CD4-positive, alpha-beta T cell (primary cell): ENCODE results near the gene GNE. TPM values are rescaled to one million over a fixed set of nuclear protein-coding genes. Genes with fewer than 3 reads are reported as not detected.
"Not testable (repeated sequence)": the region's sequence is repeated elsewhere in the genome, so short reads cannot be mapped to it uniquely, and the experiment has no call there.

ENCODE experiments used
- ATAC-seq: fragments of 200-7000 bp; cut with Tn5 transposase; one replicate; pipeline ENCODE4 v1.10.0; 2022; ENCODE audit warnings: mild to moderate bottlenecking; ENCODE audit not compliant: poor library complexity
- CTCF ChIA-PET: fragments of 350-600 bp; sonication (Branson Sonifier 250); formaldehyde crosslinking; loops from one replicate; lab custom pipeline; 2021; ENCODE audit warnings: antibody characterized with exemption, inconsistent platforms; lab: Charles Lee
- POLR2A ChIA-PET: fragments of 350-600 bp; sonication (Branson Sonifier 250); formaldehyde crosslinking; loops from one replicate; lab custom pipeline; 2021; ENCODE audit warnings: antibody characterized with exemption, inconsistent platforms; lab: Charles Lee
- DNase-seq, 14 experiments: peaks; one replicate each; pipeline ENCODE4 v3.0.0-alpha.2; 2013 to 2020; ENCODE audit warnings: mixed read lengths in 2 of 14
- H3K27ac ChIP-seq, 2 donors: one replicate each; pipeline versions ENCODE4 v1.5.1 to v1.7.0; 2013; ENCODE audit warnings: low read length in 2 of 2, low read depth in 1 of 2, mild to moderate bottlenecking in 1 of 2
- H3K27me3 ChIP-seq, 2 experiments: 1 replicate in 1 of 2; 2 replicates in 1 of 2; pipeline versions ENCODE4 v1.6.1 to v1.7.0; 2013; ENCODE audit warnings: low read length in 2 of 2, control low read depth in 1 of 2, mild to moderate bottlenecking in 1 of 2, moderate library complexity in 1 of 2; ENCODE audit not compliant: insufficient read depth in 2 of 2, control insufficient read depth in 1 of 2
- H3K36me3 ChIP-seq: one replicate; pipeline ENCODE4 v1.6.1; 2013; ENCODE audit warnings: low read length, control low read depth; ENCODE audit not compliant: insufficient read depth
- H3K4me1 ChIP-seq: one replicate; pipeline ENCODE4 v1.6.1; 2013; ENCODE audit warnings: low read length, control low read depth; ENCODE audit not compliant: insufficient read depth
- H3K4me3 ChIP-seq: one replicate; pipeline ENCODE4 v1.5.1; 2013; ENCODE audit warnings: mild to moderate bottlenecking, low read length, moderate library complexity
- H3K9me3 ChIP-seq, 2 experiments: 1 replicate in 1 of 2; 2 replicates in 1 of 2; pipeline versions ENCODE4 v1.6.1 to v1.7.0; 2013; ENCODE audit warnings: low read length in 2 of 2, mild to moderate bottlenecking in 2 of 2, control low read depth in 1 of 2, moderate library complexity in 1 of 2; ENCODE audit not compliant: control insufficient read depth in 1 of 2, insufficient read depth in 1 of 2
- H3K27ac Mint-ChIP-seq: one replicate; pipeline ENCODE4 v1.8.0; 2020; ENCODE audit warnings: mixed read lengths
- H3K27me3 Mint-ChIP-seq: one replicate; pipeline ENCODE4 v1.8.0; 2021; ENCODE audit warnings: mixed read lengths
- H3K36me3 Mint-ChIP-seq: one replicate; pipeline ENCODE4 v1.8.0; 2021; ENCODE audit warnings: low read depth, mixed read lengths
- H3K4me1 Mint-ChIP-seq: one replicate; pipeline ENCODE4 v1.8.0; 2021; ENCODE audit warnings: low read depth, mixed read lengths
- H3K4me3 Mint-ChIP-seq: one replicate; pipeline ENCODE4 v1.8.0; 2020; ENCODE audit warnings: mild to moderate bottlenecking, mixed read lengths
- H3K9me3 Mint-ChIP-seq: one replicate; pipeline ENCODE4 v1.8.0; 2020; ENCODE audit warnings: mixed read lengths
- CTCF ChIP-seq: fragments of 200-600 bp; IDR thresholded peaks from one replicate; pipeline ENCODE4 v1.8.0; 2022; ENCODE audit warnings: antibody characterized with exemption, mild to moderate bottlenecking
- intact Hi-C, 2 experiments: fragments of 100-400 bp; cut with DNase I in 1 of 2; cut with micrococcal nuclease in 1 of 2; formaldehyde crosslinking; loops; one replicate each; pipeline versions ENCODE4 v1.15.1 to v1.9.0; 2023 to 2025; cut with DNase I, micrococcal nuclease
- total RNA-seq, 174 experiments: library from RNA in 2 of 174; stranded (reverse) in 2 of 174; gene quantifications; one replicate each; pipeline ENCODE4 v1.2.3 and lab custom pipeline; 2021 to 2026

GNE gene
- total RNA-seq, 2 experiments from 2014 or later, result 12.5 to 14.6 TPM

- intact Hi-C loops, result no loop called here
- Histone ChIP-seq H3K27me3 (no peaks in the 10 kb centered on the region), H3K27ac (no peak overlapping the region), H3K9me3 (no peaks in the 10 kb centered on the region), H3K4me1 (no peaks in the 10 kb centered on the region), H3K4me3 (no peak overlapping the region), H3K36me3 (no peaks in the 10 kb centered on the region)
- ChIA-PET POLR2A (no interaction called here), CTCF (no interaction called here)
- DNase-seq (no peak), ATAC-seq (no peak)
- no peak overlapping the region for H3K27ac Mint-ChIP-seq
- H3K9me3 Mint-ChIP-seq, result no peaks in the 10 kb centered on the region
- no peaks in the 10 kb centered on the region for H3K4me1 Mint-ChIP-seq
- H3K4me3 Mint-ChIP-seq, result no peak overlapping the region
- TF ChIP-seq CTCF, result no peak
- no peaks in the 10 kb centered on the region for H3K27me3 Mint-ChIP-seq
- H3K36me3 Mint-ChIP-seq, result no peaks in the 10 kb centered on the region
Measured at GRCh38 chr9:36177571-36177970, 80.7 kb downstream of the GNE start.

- intact Hi-C loops, H3K4me3 Mint-ChIP-seq, ATAC-seq, H3K27me3 ChIP-seq, H3K9me3 Mint-ChIP-seq, H3K4me1 Mint-ChIP-seq, DNase-seq, H3K27ac Mint-ChIP-seq, H3K27me3 Mint-ChIP-seq, H3K27ac ChIP-seq, H3K36me3 ChIP-seq, H3K9me3 ChIP-seq, H3K4me3 ChIP-seq, H3K4me1 ChIP-seq, H3K36me3 Mint-ChIP-seq: not testable (repeated sequence)
- POLR2A ChIA-PET, result interaction anchor here (1.8 kb wide), 1 partner anchor 14 kb away, joined by 4 read pairs; the partner anchor contains the start of gene CLTA
- CTCF ChIA-PET, result interaction anchor here (1.4 kb wide), 1 partner anchor 76 kb away, joined by 3 read pairs; no protein-coding TSS in a partner anchor
Measured at GRCh38 chr9:36176496-36176895, 81.8 kb downstream of the GNE start.

- H3K4me1 ChIP-seq, DNase-seq, H3K4me1 Mint-ChIP-seq, H3K27me3 ChIP-seq, H3K27ac Mint-ChIP-seq, H3K9me3 Mint-ChIP-seq, H3K36me3 ChIP-seq, H3K36me3 Mint-ChIP-seq, H3K4me3 ChIP-seq, H3K27ac ChIP-seq, H3K4me3 Mint-ChIP-seq, H3K9me3 ChIP-seq, H3K27me3 Mint-ChIP-seq, CTCF ChIA-PET, intact Hi-C loops, ATAC-seq: not testable (repeated sequence)
- POLR2A ChIA-PET, result interaction anchor here (1.8 kb wide), 1 partner anchor 15 kb away, joined by 4 read pairs; the partner anchor contains the start of gene CLTA
Measured at GRCh38 chr9:36175209-36175608, 83.0 kb downstream of the GNE start.

GRCh38 chr9:36174731-36175130 is 83.5 kb downstream of the GNE start:
- Mint-ChIP-seq H3K36me3 (no peaks in the 10 kb centered on the region), H3K9me3 (no peaks in the 10 kb centered on the region), H3K4me3 (no peak overlapping the region), H3K4me1 (no peaks in the 10 kb centered on the region), H3K27ac (no peak overlapping the region), H3K27me3 (no peaks in the 10 kb centered on the region)
- DNase-seq, result no peak
- no peak overlapping the region for H3K27ac ChIP-seq
- H3K4me1 ChIP-seq, result no peaks in the 10 kb centered on the region
- ChIA-PET POLR2A (interaction anchor here (1.8 kb wide), 1 partner anchor 16 kb away, joined by 4 read pairs; the partner anchor contains the start of gene CLTA), CTCF (no interaction called here)
- no peak for TF ChIP-seq CTCF
- no peaks in the 10 kb centered on the region for H3K9me3 ChIP-seq
- H3K36me3 ChIP-seq, result no peaks in the 10 kb centered on the region
- no peaks in the 10 kb centered on the region for H3K27me3 ChIP-seq
- no peak for ATAC-seq
- intact Hi-C loops, result no loop called here
- H3K4me3 ChIP-seq, result no peak overlapping the region
